Measurements from ENCODE around the gene CGREF1. TPM values are rescaled to one million over a fixed set of nuclear protein-coding genes. Genes with fewer than 3 reads are reported as not detected.

Gene CGREF1
- total and polyA plus RNA-seq, 2 donors (not counting 3 experiments of a cell fraction or from before 2014, with no cell fraction given): 2.9 to 5.8 TPM

- H3K27ac ChIP-seq (ENCODE audit: insufficient read depth, low read depth, low read length): no peak overlapping the region
- dilution Hi-C loops (cut with MboI; ENCODE audit: extremely low pct_ligation_motif_present, low sequenced_read_pairs): no loop called here
- H2AFZ ChIP-seq (ENCODE audit: low read depth, low read length): no peak overlapping the region
- H3K9me1 ChIP-seq (replicated peaks; ENCODE audit: control insufficient read depth, extremely low read depth, insufficient read depth, low read length): no peaks in the 10 kb centered on the region
- no peak overlapping the region for H3K4me3 ChIP-seq (replicated peaks in 1 of 3; ENCODE audit: insufficient read depth in 1 of 3, low read depth in 1 of 3, low read length in 3 of 3)
- DNase-seq (ENCODE audit: low read depth, low spot score) (no peak), FAIRE-seq (no peak)
- ChIA-PET POLR2A (no interaction called here), CTCF (interaction anchor here (0.5 to 3.0 kb wide), 5 partner anchors 9 to 32 kb away, joined by 4 to 23 read pairs (median 5); no protein-coding TSS in a partner anchor)
- H3K4me1 ChIP-seq (ENCODE audit: control insufficient read depth, extremely low read depth, insufficient read depth, low read length): no peaks in the 10 kb centered on the region
- no peaks in the 10 kb centered on the region for H4K20me1 ChIP-seq (replicated peaks; ENCODE audit: control insufficient read depth, extremely low read depth, insufficient read depth, low read length)
- intact Hi-C loops (cut with micrococcal nuclease): loop anchor here (10.0 kb wide), 1 partner anchor 174 kb away; no protein-coding TSS in a partner anchor
- TF ChIP-seq CTCF (IDR thresholded peaks at IDR 0.05; ENCODE audit: extremely low read depth in 1 of 2, insufficient read depth in 1 of 2, low read depth in 1 of 2, low read length in 2 of 2) (no peak), EZH2 (IDR thresholded peaks at IDR 0.05; ENCODE audit: borderline replicate concordance, low read depth, low read length, severe bottlenecking) (no peak), FOS (IDR thresholded peaks at IDR 0.05; ENCODE audit: borderline replicate concordance, insufficient read depth, low read length) (no peak), GATA2 (IDR thresholded peaks at IDR 0.05; ENCODE audit: insufficient read depth, insufficient read length, low read depth, low read length) (no peak), JUN (IDR thresholded peaks at IDR 0.05; ENCODE audit: borderline replicate concordance, insufficient read depth, insufficient read length, low read depth) (no peak), POLR2A (IDR thresholded peaks at IDR 0.05; ENCODE audit: low read depth, low read length) (no peak), MYC (IDR thresholded peaks at IDR 0.05; ENCODE audit: low read depth, low read length) (no peak), MAX (IDR thresholded peaks at IDR 0.05; ENCODE audit: insufficient read depth, insufficient read length) (no peak), POLR2AphosphoS5 (IDR thresholded peaks at IDR 0.05; ENCODE audit: insufficient read depth, low read depth, low read length) (no peak)
- BruUV-seq (replicated peaks): no TSS peak
- H3K4me2 ChIP-seq (ENCODE audit: insufficient read depth, low read length): no peak overlapping the region
- H3K9me3 ChIP-seq (replicated peaks; ENCODE audit: control insufficient read depth, insufficient read depth, low read length): no peaks in the 10 kb centered on the region
- H3K9ac ChIP-seq (replicated peaks; ENCODE audit: extremely low read depth, insufficient read depth, low read length): no peak overlapping the region
- H3K36me3 ChIP-seq (ENCODE audit: control insufficient read depth in 2 of 2, extremely low read depth in 1 of 2, insufficient read depth in 2 of 2, low read length in 2 of 2): no peaks in the 10 kb centered on the region
- no peaks in the 10 kb centered on the region for H3K27me3 ChIP-seq (ENCODE audit: control insufficient read depth in 2 of 2, insufficient read depth in 2 of 2, low read length in 2 of 2)
- no peaks in the 10 kb centered on the region for H3K79me2 ChIP-seq (ENCODE audit: control insufficient read depth, insufficient read depth, low read length)
Measured at GRCh38 chr2:27159271-27159670, 40.3 kb upstream of the CGREF1 start.

Data from endothelial cell of umbilical vein (primary cell).